Stomach (tissue), 4 donors: ENCODE measurements around the gene CPSF4L.

Experiments
- POLR2A ChIP-seq, 4 donors: fragments of 450-650 bp; IDR thresholded peaks; one replicate each; pipeline ENCODE4 v1.6.1; 2016; ENCODE audit warnings: antibody characterized with exemption in 4 of 4, control low read depth in 2 of 4, mild to moderate bottlenecking in 1 of 4, moderate library complexity in 1 of 4
- POLR2AphosphoS5 ChIP-seq, 3 donors: sonication (generic); formaldehyde crosslinking; IDR thresholded peaks; one replicate each; pipeline ENCODE4 v1.6.1; 2016; ENCODE audit warnings: antibody characterized with exemption in 3 of 3
- TF ChIP-seq, protein P1 (sequence below), 7 experiments: fragments of 450-650 bp in 4 of 7; fragments of 200-600 bp in 3 of 7; sonication (generic) in 3 of 7; IDR thresholded peaks; one replicate each; pipeline ENCODE4 v1.5.1; 2016 to 2019; ENCODE audit warnings: antibody characterized with exemption in 7 of 7, control low read depth in 2 of 7, mild to moderate bottlenecking in 1 of 7

DNA sequence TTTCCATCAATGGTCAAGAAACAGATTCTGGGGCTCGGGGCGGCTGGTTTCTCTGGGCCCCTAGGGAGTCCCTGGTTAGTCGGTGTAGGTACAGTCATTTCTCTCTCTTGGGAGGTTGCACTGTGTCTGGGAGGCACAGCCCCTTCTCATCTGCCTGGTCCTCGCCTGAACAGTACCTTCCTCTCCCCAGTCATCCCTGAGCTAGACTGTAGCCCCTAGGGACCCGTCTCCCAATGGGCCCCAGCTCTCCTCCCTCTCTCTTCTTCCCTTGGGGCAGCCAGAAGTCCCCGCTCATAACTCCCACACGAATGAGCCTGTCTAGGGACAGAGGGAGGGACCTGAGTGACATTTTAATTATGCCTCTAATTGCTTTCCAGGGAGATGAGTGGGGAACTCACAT, 20.2 kb upstream of the CPSF4L start:
- no peak for TF ChIP-seq POLR2AphosphoS5 (IDR thresholded peaks at IDR 0.05)
- TF ChIP-seq, protein P1, sequence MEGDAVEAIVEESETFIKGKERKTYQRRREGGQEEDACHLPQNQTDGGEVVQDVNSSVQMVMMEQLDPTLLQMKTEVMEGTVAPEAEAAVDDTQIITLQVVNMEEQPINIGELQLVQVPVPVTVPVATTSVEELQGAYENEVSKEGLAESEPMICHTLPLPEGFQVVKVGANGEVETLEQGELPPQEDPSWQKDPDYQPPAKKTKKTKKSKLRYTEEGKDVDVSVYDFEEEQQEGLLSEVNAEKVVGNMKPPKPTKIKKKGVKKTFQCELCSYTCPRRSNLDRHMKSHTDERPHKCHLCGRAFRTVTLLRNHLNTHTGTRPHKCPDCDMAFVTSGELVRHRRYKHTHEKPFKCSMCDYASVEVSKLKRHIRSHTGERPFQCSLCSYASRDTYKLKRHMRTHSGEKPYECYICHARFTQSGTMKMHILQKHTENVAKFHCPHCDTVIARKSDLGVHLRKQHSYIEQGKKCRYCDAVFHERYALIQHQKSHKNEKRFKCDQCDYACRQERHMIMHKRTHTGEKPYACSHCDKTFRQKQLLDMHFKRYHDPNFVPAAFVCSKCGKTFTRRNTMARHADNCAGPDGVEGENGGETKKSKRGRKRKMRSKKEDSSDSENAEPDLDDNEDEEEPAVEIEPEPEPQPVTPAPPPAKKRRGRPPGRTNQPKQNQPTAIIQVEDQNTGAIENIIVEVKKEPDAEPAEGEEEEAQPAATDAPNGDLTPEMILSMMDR (IDR thresholded peaks at IDR 0.05): no peak
- TF ChIP-seq POLR2A (IDR thresholded peaks at IDR 0.05): no peak
